Putamen (tissue), 1 donor: Measurements from ENCODE around the gene OTUD4.

Source experiments
- DNase-seq: peaks from one replicate; pipeline ENCODE4 v3.0.0-alpha.2; 2016; ENCODE audit warnings: low spot score

The OTUD4 gene

GRCh38 chr4:145130788-145131399 lies 49.5 kb downstream of the OTUD4 start:
- no peak for DNase-seq

GRCh38 chr4:145130130-145130529 lies 50.3 kb downstream of the OTUD4 start:
- no peak for DNase-seq

GRCh38 chr4:145125396-145125795 lies 55.0 kb downstream of the OTUD4 start:
- DNase-seq: no peak

- no peak for DNase-seq
Measured at GRCh38 chr4:145108128-145108527, 72.3 kb downstream of the OTUD4 start.

- DNase-seq: no peak
Measured at GRCh38 chr4:145107126-145107525, 73.3 kb downstream of the OTUD4 start.

- no peak for DNase-seq
Measured at GRCh38 chr4:145103496-145103895, 76.9 kb downstream of the OTUD4 start.

- DNase-seq: no peak
Measured at GRCh38 chr4:145102619-145103018, 77.8 kb downstream of the OTUD4 start.

- DNase-seq: no peak
Measured at GRCh38 chr4:145101091-145101490, 79.3 kb downstream of the OTUD4 start.

GRCh38 chr4:145099653-145100052 lies 80.7 kb downstream of the OTUD4 start:
- no peak for DNase-seq

GRCh38 chr4:145098675-145099037 lies 81.7 kb downstream of the OTUD4 start:
- peak; percentile 49 for DNase-seq

GRCh38 chr4:145097821-145098674 lies 82.3 kb downstream of the OTUD4 start, which contains the start of the genes ABCE1 and ANAPC10:
ABCE1 (plus strand) TSS chr4:145098311; CDS start chr4:145104413, 6,102 bp downstream.
ANAPC10 (minus strand) TSS chr4:145098196; CDS start chr4:145096099, 2,097 bp downstream.
- peak; percentile 94 for DNase-seq

- DNase-seq: no peak
Measured at GRCh38 chr4:145097331-145097820, 83.0 kb downstream of the OTUD4 start.

- DNase-seq: no peak
Measured at GRCh38 chr4:145093638-145094037, 86.8 kb downstream of the OTUD4 start.

GRCh38 chr4:145090380-145090779 lies 90.0 kb downstream of the OTUD4 start:
- DNase-seq: no peak

GRCh38 chr4:145083891-145084605 lies 96.3 kb downstream of the OTUD4 start:
- no peak for DNase-seq
